DND-41 (cell line): ENCODE data around the gene IRS2.

ENCODE experiments used
- ATAC-seq: fragments of 200-7000 bp; cut with Tn5 transposase; 3 replicates; pipeline ENCODE4 v1.9.1; 2021; ENCODE audit warnings: low read depth; ENCODE audit not compliant: insufficient read depth
- DNase-seq: peaks from one replicate; pipeline ENCODE4 v3.0.0-alpha.2; 2020
- H2AFZ ChIP-seq: 2 replicates; pipeline ENCODE4 v1.6.0; 2012; ENCODE audit warnings: low read depth, low read length
- H3K27ac ChIP-seq: 2 replicates; pipeline ENCODE4 v1.5.1; 2012; ENCODE audit warnings: low read length, inconsistent platforms
- H3K27me3 ChIP-seq: fragments of 200-600 bp; sonication (generic); 2 replicates; pipeline ENCODE4 v1.6.0; 2012; ENCODE audit warnings: low read length, mild to moderate bottlenecking, inconsistent platforms; ENCODE audit not compliant: insufficient read depth, poor library complexity
- H3K36me3 ChIP-seq: 2 replicates; pipeline ENCODE4 v1.5.1; 2012; ENCODE audit warnings: low read length, inconsistent platforms; ENCODE audit not compliant: insufficient read depth
- H3K4me1 ChIP-seq: 2 replicates; pipeline ENCODE4 v1.5.1; 2012; ENCODE audit warnings: mild to moderate bottlenecking, low read length; ENCODE audit not compliant: insufficient read depth
- H3K4me2 ChIP-seq: 2 replicates; pipeline ENCODE4 v1.6.0; 2012; ENCODE audit warnings: mild to moderate bottlenecking, moderate library complexity, low read length, inconsistent platforms; ENCODE audit not compliant: insufficient read depth
- H3K4me3 ChIP-seq, 2 experiments: fragments of 200-600 bp in 1 of 2; shearing (Covaris generic) in 1 of 2; 2 replicates each; pipeline ENCODE4 v1.5.1; 2012 to 2016; ENCODE audit warnings: inconsistent platforms in 2 of 2, low read length in 2 of 2, mild to moderate bottlenecking in 2 of 2, low read depth in 1 of 2, moderate library complexity in 1 of 2
- H3K79me2 ChIP-seq: 2 replicates; pipeline ENCODE4 v1.6.0; 2012; ENCODE audit warnings: low read length, inconsistent platforms; ENCODE audit not compliant: insufficient read depth
- H3K9ac ChIP-seq: 2 replicates; pipeline ENCODE4 v1.6.0; 2012; ENCODE audit warnings: low read depth, mild to moderate bottlenecking, inconsistent platforms, low read length, moderate library complexity
- H3K9me3 ChIP-seq: 2 replicates; pipeline ENCODE4 v1.5.1; 2012; ENCODE audit warnings: low read length, moderate library complexity, mild to moderate bottlenecking, inconsistent platforms; ENCODE audit not compliant: insufficient read depth, severe bottlenecking
- H4K20me1 ChIP-seq: 2 replicates; pipeline ENCODE4 v1.6.0; 2012; ENCODE audit warnings: low read length; ENCODE audit not compliant: insufficient read depth
- CTCF ChIP-seq: IDR thresholded peaks from 2 replicates; pipeline ENCODE4 v1.5.1; 2012; ENCODE audit warnings: borderline replicate concordance, low read length, moderate library complexity, mild to moderate bottlenecking; ENCODE audit not compliant: poor library complexity, severe bottlenecking; ENCODE audit errors: extremely low read depth
- EZH2 ChIP-seq: IDR thresholded peaks from 3 replicates; pipeline ENCODE4 v1.6.1; 2012; ENCODE audit warnings: borderline replicate concordance, low read depth, mild to moderate bottlenecking, moderate library complexity, low read length, inconsistent platforms; ENCODE audit not compliant: severe bottlenecking

The IRS2 gene

GRCh38 chr13:109780845-109781383 lies 5.5 kb downstream of the IRS2 start:
- Histone ChIP-seq H3K36me3 (no peaks in the 10 kb centered on the region), H3K4me3 (no peak overlapping the region), H4K20me1 (no peaks in the 10 kb centered on the region), H3K4me1 (peaks cover 47% of the 10 kb centered on the region), H3K27me3 (no peaks in the 10 kb centered on the region), H3K79me2 (no peaks in the 10 kb centered on the region), H3K4me2 (no peak overlapping the region), H3K27ac (no peak overlapping the region), H2AFZ (no peak overlapping the region), H3K9ac (no peak overlapping the region), H3K9me3 (no peaks in the 10 kb centered on the region)
- ATAC-seq (no peak), DNase-seq (no peak)
- TF ChIP-seq EZH2: no peak
- no peak for TF ChIP-seq CTCF

GRCh38 chr13:109779876-109780510 lies 6.4 kb downstream of the IRS2 start:
- Histone ChIP-seq H3K27me3 (no peaks in the 10 kb centered on the region), H3K36me3 (no peaks in the 10 kb centered on the region), H3K79me2 (no peaks in the 10 kb centered on the region), H2AFZ (no peak overlapping the region), H3K9me3 (no peaks in the 10 kb centered on the region), H3K9ac (peak overlapping the region; percentile 18), H3K4me1 (peaks cover 47% of the 10 kb centered on the region), H4K20me1 (no peaks in the 10 kb centered on the region), H3K4me3 (no peak overlapping the region), H3K4me2 (peak overlapping the region; percentile 51), H3K27ac (peak overlapping the region; percentile 77)
- ATAC-seq (no peak), DNase-seq (no peak)
- TF ChIP-seq CTCF (no peak), EZH2 (no peak)

- Histone ChIP-seq H3K27ac (peak overlapping the region; percentile 77), H3K27me3 (no peaks in the 10 kb centered on the region), H3K4me1 (peaks cover 47% of the 10 kb centered on the region), H2AFZ (peak overlapping the region; percentile 29; the same call in 1 of the 2 replicates), H4K20me1 (no peaks in the 10 kb centered on the region), H3K36me3 (no peaks in the 10 kb centered on the region), H3K79me2 (no peaks in the 10 kb centered on the region), H3K4me3 (peak overlapping the region in 1 of 2 experiments; percentile 18; a peak in 2 of 4 replicates), H3K4me2 (peak overlapping the region; percentile 51), H3K9me3 (no peaks in the 10 kb centered on the region), H3K9ac (peak overlapping the region; percentile 18)
- peak; percentile 99 for ATAC-seq
- no peak for TF ChIP-seq EZH2
- no peak for TF ChIP-seq CTCF
- peak; percentile 87 for DNase-seq
Observed at GRCh38 chr13:109779074-109779473, 7.3 kb downstream of the IRS2 start.
